HL-60 (cell line): Measurements from ENCODE around the gene CMIP.

Source experiments
- DNase-seq, 2 experiments: peaks; one replicate each; pipeline ENCODE4 v3.0.0-alpha.2; 2010 to 2020; ENCODE audit warnings: low read depth in 1 of 2, low spot score in 1 of 2
- H3K27ac ChIP-seq: fragments of 250-450 bp; sonication (Bioruptor Pico); replicated peaks from 2 replicates; pipeline ENCODE4 v1.5.1; 2020; ENCODE audit warnings: mild to moderate bottlenecking, moderate library complexity
- H3K27me3 ChIP-seq: fragments of 250-450 bp; sonication (Bioruptor Pico); 2 replicates; pipeline ENCODE4 v1.5.1; 2021; ENCODE audit warnings: mild to moderate bottlenecking, moderate library complexity; ENCODE audit not compliant: insufficient read depth, poor library complexity, severe bottlenecking
- H3K4me3 ChIP-seq: replicated peaks from 2 replicates; pipeline ENCODE4 v1.5.1; 2011; ENCODE audit warnings: mild to moderate bottlenecking, control low read depth, low read length; ENCODE audit not compliant: insufficient read depth
- GABPA ChIP-seq: IDR thresholded peaks from 2 replicates; pipeline ENCODE4 v1.6.1; 2012; ENCODE audit warnings: low read depth
- POLR2AphosphoS5 ChIP-seq: IDR thresholded peaks from 2 replicates; pipeline ENCODE4 v1.6.1; 2012; ENCODE audit warnings: low read depth
- SPI1 ChIP-seq: IDR thresholded peaks from 2 replicates; pipeline ENCODE4 v1.6.1; 2012; ENCODE audit warnings: low read depth, mild to moderate bottlenecking, borderline replicate concordance
- TF ChIP-seq, protein P1 (sequence below): IDR thresholded peaks from 2 replicates; pipeline ENCODE4 v1.6.1; 2012; ENCODE audit warnings: low read depth; ENCODE audit not compliant: insufficient replicate concordance
- TF ChIP-seq, protein P2 (sequence below): IDR thresholded peaks from one replicate; pipeline ENCODE4 v1.5.1; 2011; ENCODE audit warnings: low read length, control low read depth, inconsistent platforms; ENCODE audit not compliant: insufficient read depth

The CMIP gene

DNA sequence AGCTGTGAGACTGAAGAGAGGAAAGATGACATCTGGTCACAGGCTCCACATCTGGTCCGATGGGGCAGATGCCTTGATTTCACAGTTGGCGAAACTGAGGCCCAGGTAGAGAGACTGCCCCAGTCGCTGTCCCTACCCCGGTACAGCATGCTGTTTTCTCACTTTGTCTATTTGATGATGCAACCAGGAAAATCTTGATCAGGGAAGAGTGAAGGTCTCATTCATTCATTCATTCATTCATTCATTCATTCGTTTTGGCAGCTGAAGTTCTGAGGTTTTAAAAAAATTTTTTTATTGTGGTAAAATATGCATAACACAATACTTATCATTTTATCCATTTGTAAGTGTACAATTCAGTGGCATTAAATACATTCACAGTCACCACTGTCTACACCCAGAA lies 19.7 kb downstream of the CMIP start:
- no peak overlapping the region for H3K27ac ChIP-seq
- no peak overlapping the region for H3K4me3 ChIP-seq
- no peak for DNase-seq
- TF ChIP-seq POLR2AphosphoS5 = no peak
- TF ChIP-seq, protein P1, sequence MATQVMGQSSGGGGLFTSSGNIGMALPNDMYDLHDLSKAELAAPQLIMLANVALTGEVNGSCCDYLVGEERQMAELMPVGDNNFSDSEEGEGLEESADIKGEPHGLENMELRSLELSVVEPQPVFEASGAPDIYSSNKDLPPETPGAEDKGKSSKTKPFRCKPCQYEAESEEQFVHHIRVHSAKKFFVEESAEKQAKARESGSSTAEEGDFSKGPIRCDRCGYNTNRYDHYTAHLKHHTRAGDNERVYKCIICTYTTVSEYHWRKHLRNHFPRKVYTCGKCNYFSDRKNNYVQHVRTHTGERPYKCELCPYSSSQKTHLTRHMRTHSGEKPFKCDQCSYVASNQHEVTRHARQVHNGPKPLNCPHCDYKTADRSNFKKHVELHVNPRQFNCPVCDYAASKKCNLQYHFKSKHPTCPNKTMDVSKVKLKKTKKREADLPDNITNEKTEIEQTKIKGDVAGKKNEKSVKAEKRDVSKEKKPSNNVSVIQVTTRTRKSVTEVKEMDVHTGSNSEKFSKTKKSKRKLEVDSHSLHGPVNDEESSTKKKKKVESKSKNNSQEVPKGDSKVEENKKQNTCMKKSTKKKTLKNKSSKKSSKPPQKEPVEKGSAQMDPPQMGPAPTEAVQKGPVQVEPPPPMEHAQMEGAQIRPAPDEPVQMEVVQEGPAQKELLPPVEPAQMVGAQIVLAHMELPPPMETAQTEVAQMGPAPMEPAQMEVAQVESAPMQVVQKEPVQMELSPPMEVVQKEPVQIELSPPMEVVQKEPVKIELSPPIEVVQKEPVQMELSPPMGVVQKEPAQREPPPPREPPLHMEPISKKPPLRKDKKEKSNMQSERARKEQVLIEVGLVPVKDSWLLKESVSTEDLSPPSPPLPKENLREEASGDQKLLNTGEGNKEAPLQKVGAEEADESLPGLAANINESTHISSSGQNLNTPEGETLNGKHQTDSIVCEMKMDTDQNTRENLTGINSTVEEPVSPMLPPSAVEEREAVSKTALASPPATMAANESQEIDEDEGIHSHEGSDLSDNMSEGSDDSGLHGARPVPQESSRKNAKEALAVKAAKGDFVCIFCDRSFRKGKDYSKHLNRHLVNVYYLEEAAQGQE = no peak
- no peak for TF ChIP-seq SPI1
- no peak for TF ChIP-seq GABPA
- TF ChIP-seq, protein P2, sequence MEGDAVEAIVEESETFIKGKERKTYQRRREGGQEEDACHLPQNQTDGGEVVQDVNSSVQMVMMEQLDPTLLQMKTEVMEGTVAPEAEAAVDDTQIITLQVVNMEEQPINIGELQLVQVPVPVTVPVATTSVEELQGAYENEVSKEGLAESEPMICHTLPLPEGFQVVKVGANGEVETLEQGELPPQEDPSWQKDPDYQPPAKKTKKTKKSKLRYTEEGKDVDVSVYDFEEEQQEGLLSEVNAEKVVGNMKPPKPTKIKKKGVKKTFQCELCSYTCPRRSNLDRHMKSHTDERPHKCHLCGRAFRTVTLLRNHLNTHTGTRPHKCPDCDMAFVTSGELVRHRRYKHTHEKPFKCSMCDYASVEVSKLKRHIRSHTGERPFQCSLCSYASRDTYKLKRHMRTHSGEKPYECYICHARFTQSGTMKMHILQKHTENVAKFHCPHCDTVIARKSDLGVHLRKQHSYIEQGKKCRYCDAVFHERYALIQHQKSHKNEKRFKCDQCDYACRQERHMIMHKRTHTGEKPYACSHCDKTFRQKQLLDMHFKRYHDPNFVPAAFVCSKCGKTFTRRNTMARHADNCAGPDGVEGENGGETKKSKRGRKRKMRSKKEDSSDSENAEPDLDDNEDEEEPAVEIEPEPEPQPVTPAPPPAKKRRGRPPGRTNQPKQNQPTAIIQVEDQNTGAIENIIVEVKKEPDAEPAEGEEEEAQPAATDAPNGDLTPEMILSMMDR = no peak
- no peaks in the 10 kb centered on the region for H3K27me3 ChIP-seq

- H3K27ac ChIP-seq = no peak overlapping the region
- TF ChIP-seq GABPA (no peak), POLR2AphosphoS5 (no peak), SPI1 (no peak)
- TF ChIP-seq, protein P2 = no peak
- TF ChIP-seq, protein P1 = no peak
- no peaks in the 10 kb centered on the region for H3K27me3 ChIP-seq
- H3K4me3 ChIP-seq = no peak overlapping the region
- DNase-seq = no peak
Observed at GRCh38 chr16:81465375-81465943, 20.9 kb downstream of the CMIP start.

DNA sequence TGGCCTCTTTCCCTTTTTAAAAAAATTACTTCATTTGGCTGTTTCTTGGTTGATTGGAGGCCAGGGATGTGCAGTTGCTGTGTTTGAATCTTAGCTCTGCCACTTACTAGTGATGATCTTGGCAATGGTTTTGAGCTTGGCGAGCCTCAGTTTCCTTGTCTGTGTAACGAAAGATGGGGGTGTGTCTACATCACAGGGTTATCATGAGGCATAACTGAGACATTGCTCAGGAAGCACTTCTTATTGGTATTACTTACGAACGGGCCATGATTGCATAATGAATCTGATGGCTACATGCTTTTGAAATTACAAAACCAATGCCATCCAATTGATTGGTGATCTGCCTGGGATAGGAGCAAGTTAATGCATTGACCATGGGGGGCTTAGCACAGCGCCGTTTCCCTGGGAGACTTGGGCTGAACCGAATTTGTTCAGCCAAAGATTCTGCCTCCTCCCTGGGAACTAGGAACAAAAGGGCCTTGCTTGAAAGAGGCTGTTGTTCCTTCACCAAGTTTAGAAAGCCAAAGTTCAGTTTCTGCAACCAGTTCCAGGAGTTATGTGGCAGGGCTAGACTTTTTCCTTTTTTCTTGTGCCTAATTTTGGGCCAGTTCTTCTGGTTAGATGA lies 21.9 kb downstream of the CMIP start:
- H3K27me3 ChIP-seq = no peaks in the 10 kb centered on the region
- TF ChIP-seq, protein P2 = no peak
- TF ChIP-seq POLR2AphosphoS5 (no peak), GABPA (no peak), SPI1 (no peak)
- TF ChIP-seq, protein P1 = no peak
- H3K27ac ChIP-seq = no peak overlapping the region
- H3K4me3 ChIP-seq = no peak overlapping the region
- no peak for DNase-seq
